GM12872 (cell line): ENCODE data around the gene ARV1.

ENCODE experiments used
- CTCF ChIP-seq: IDR thresholded peaks from 3 replicates; pipeline ENCODE4 v1.5.1; 2011; ENCODE audit warnings: low read depth, mild to moderate bottlenecking, low read length, moderate library complexity; ENCODE audit not compliant: insufficient read depth

Gene ARV1

GRCh38 chr1:231040019-231040799 lies 61.3 kb downstream of the ARV1 start, which contains the start of gene FAM89A:
TSS of gene FAM89A (minus strand) at chr1:231040254. CDS start at chr1:231040211, 43 bp downstream.
- TF ChIP-seq CTCF, result no peak

GRCh38 chr1:231040800-231041718 lies 62.2 kb downstream of the ARV1 start:
- no peak for TF ChIP-seq CTCF

- TF ChIP-seq CTCF, result no peak
Observed at GRCh38 chr1:231041719-231042261, 62.9 kb downstream of the ARV1 start.

GRCh38 chr1:231044588-231044987 lies 65.7 kb downstream of the ARV1 start:
- no peak for TF ChIP-seq CTCF

- TF ChIP-seq CTCF, result no peak
Observed at GRCh38 chr1:231045286-231045685, 66.4 kb downstream of the ARV1 start.

- TF ChIP-seq CTCF, result no peak
Observed at GRCh38 chr1:231046730-231047395, 68.0 kb downstream of the ARV1 start.
